Left ventricle myocardium inferior (tissue), 1 donor: ENCODE measurements around the gene AIFM1. TPM values are rescaled to one million over a fixed set of nuclear protein-coding genes. Genes with fewer than 3 reads are reported as not detected.
A peak's percentile ranks its signal among the peaks of the same experiment; 100 is the strongest.
"Not testable (repeated sequence)": the region's sequence is repeated elsewhere in the genome, so short reads cannot be mapped to it uniquely, and the experiment has no call there.

Source experiments
- DNase-seq: peaks from one replicate; pipeline ENCODE4 v3.0.0-alpha.2; 2020
- H3K27ac ChIP-seq: fragments of 200-600 bp; replicated peaks from 2 replicates; pipeline ENCODE4 v1.8.0; 2021
- H3K27me3 ChIP-seq: fragments of 200-600 bp; 2 replicates; pipeline ENCODE4 v1.8.0; 2021; ENCODE audit warnings: low read depth
- H3K36me3 ChIP-seq: fragments of 200-600 bp; 2 replicates; pipeline ENCODE4 v1.8.0; 2021
- H3K4me1 ChIP-seq: fragments of 200-600 bp; 2 replicates; pipeline ENCODE4 v1.8.0; 2021
- H3K4me3 ChIP-seq: fragments of 200-600 bp; 2 replicates; pipeline ENCODE4 v1.8.0; 2021; ENCODE audit warnings: mild to moderate bottlenecking, moderate library complexity
- H3K9me3 ChIP-seq: fragments of 200-600 bp; replicated peaks from 2 replicates; pipeline ENCODE4 v1.8.0; 2021
- CTCF ChIP-seq: fragments of 200-600 bp; IDR thresholded peaks from 2 replicates; pipeline ENCODE4 v1.8.0; 2021; ENCODE audit warnings: antibody characterized with exemption, mild to moderate bottlenecking, borderline replicate concordance
- intact Hi-C: fragments of 100-400 bp; cut with micrococcal nuclease; formaldehyde crosslinking; loops from one replicate; pipeline ENCODE4 v1.11.0; 2022
- total RNA-seq: library from RNA; stranded (reverse); fragmentation: NEBNext Ultra II Directional; extraction: Animal tissue kit (Norgen Biotek cat#: 25700); gene quantifications from one replicate; pipeline ENCODE4 v1.2.1, GENCODE V29; 2021
- donor health status: DM: no; HTN: yes; CAD: no; lungs with severe emphysema.

The AIFM1 gene
- total RNA-seq, 1 donor from 2014 or later: 127 TPM

- Histone ChIP-seq H3K4me1 (peaks cover 15% of the 10 kb centered on the region), H3K27ac (peak overlapping the region; percentile 78), H3K4me3 (peak overlapping the region; percentile 21), H3K36me3 (no peaks in the 10 kb centered on the region), H3K9me3 (no peaks in the 10 kb centered on the region), H3K27me3 (no peaks in the 10 kb centered on the region)
- TF ChIP-seq CTCF: no peak
- DNase-seq: no peak
- intact Hi-C loops: no loop called here
These were observed 46.2 kb downstream of the AIFM1 start for GRCh38 chrX:130119312-130119898.

GRCh38 chrX:130118441-130119311 is 47.0 kb downstream of the AIFM1 start:
- DNase-seq: no peak
- H3K27me3 ChIP-seq: no peaks in the 10 kb centered on the region
- H3K4me1 ChIP-seq: peaks cover 15% of the 10 kb centered on the region
- no peaks in the 10 kb centered on the region for H3K9me3 ChIP-seq
- intact Hi-C loops: no loop called here
- peak overlapping the region; percentile 21 for H3K4me3 ChIP-seq
- TF ChIP-seq CTCF: no peak
- H3K27ac ChIP-seq: peak overlapping the region; percentile 78
- no peaks in the 10 kb centered on the region for H3K36me3 ChIP-seq

GRCh38 chrX:130117166-130117565 is 48.5 kb downstream of the AIFM1 start:
- intact Hi-C loops: no loop called here
- no peaks in the 10 kb centered on the region for H3K27me3 ChIP-seq
- H3K36me3 ChIP-seq: no peaks in the 10 kb centered on the region

GRCh38 chrX:130115119-130115885 is 50.3 kb downstream of the AIFM1 start:
- H3K4me1 ChIP-seq: peaks cover 12% of the 10 kb centered on the region
- H3K27ac ChIP-seq, H3K9me3 ChIP-seq, DNase-seq, H3K4me3 ChIP-seq, H3K27me3 ChIP-seq, H3K36me3 ChIP-seq, intact Hi-C loops: not testable (repeated sequence)

More at GRCh38 chrX:130117166-130117565, 48.5 kb downstream of the AIFM1 start:
- TF ChIP-seq CTCF: no peak
- no peak overlapping the region for H3K4me3 ChIP-seq
- DNase-seq: no peak
- H3K9me3 ChIP-seq: no peaks in the 10 kb centered on the region
- H3K27ac ChIP-seq: no peak overlapping the region
- peaks cover 15% of the 10 kb centered on the region for H3K4me1 ChIP-seq

GRCh38 chrX:130114141-130114588 is 51.5 kb downstream of the AIFM1 start:
- Histone ChIP-seq H3K27ac (no peak overlapping the region), H3K4me1 (peaks cover under 1% of the 10 kb centered on the region), H3K36me3 (no peaks in the 10 kb centered on the region), H3K4me3 (no peak overlapping the region), H3K27me3 (no peaks in the 10 kb centered on the region), H3K9me3 (no peaks in the 10 kb centered on the region)
- DNase-seq: no peak
- intact Hi-C loops: no loop called here
- TF ChIP-seq CTCF: no peak
